Thoracic aorta (tissue), 2 donors: ENCODE data around the gene PHKG1. TPM values are rescaled to one million over a fixed set of nuclear protein-coding genes. Genes with fewer than 3 reads are reported as not detected.
A peak's percentile ranks its signal among the peaks of the same experiment; 100 is the strongest.
"Not testable (repeated sequence)": the region's sequence is repeated elsewhere in the genome, so short reads cannot be mapped to it uniquely, and the experiment has no call there.

Experiments
- ATAC-seq: fragments of 150-250 bp; one replicate; pipeline ENCODE4 v1.8.0; 2017; ENCODE audit warnings: low read depth; ENCODE audit not compliant: insufficient number of reproducible peaks, low FRiP score
- DNase-seq: peaks from one replicate; pipeline ENCODE4 v3.0.0-alpha.2; 2020; ENCODE audit warnings: low spot score
- H3K27ac ChIP-seq, 2 donors: fragments of 200-600 bp; sonication (generic); 1 replicate in 1 of 2; 2 replicates in 1 of 2; pipeline ENCODE4 v1.5.1; 2016; ENCODE audit warnings: mild to moderate bottlenecking in 2 of 2, moderate library complexity in 2 of 2
- H3K27me3 ChIP-seq: fragments of 200-600 bp; sonication (generic); replicated peaks from 2 replicates; pipeline ENCODE4 v1.6.0; 2016; ENCODE audit warnings: mild to moderate bottlenecking; ENCODE audit not compliant: insufficient read depth
- H3K36me3 ChIP-seq: fragments of 200-600 bp; sonication (generic); one replicate; pipeline ENCODE4 v1.5.1; 2016
- H3K4me1 ChIP-seq, 2 donors: fragments of 200-600 bp; sonication (generic); 1 replicate in 1 of 2; 2 replicates in 1 of 2; pipeline versions ENCODE4 v1.5.1 to v1.6.0; 2016; ENCODE audit warnings: low read depth in 2 of 2, mild to moderate bottlenecking in 1 of 2; ENCODE audit not compliant: control insufficient read depth in 1 of 2
- H3K4me3 ChIP-seq: fragments of 200-600 bp; sonication (generic); 2 replicates; pipeline ENCODE4 v1.5.1; 2016; ENCODE audit warnings: mild to moderate bottlenecking
- H3K9me3 ChIP-seq: fragments of 200-600 bp; sonication (generic); 2 replicates; pipeline ENCODE4 v1.5.1; 2016
- CTCF ChIP-seq: fragments of 200-600 bp; sonication (generic); IDR thresholded peaks from one replicate; pipeline ENCODE4 v1.5.1; 2019; ENCODE audit warnings: antibody characterized with exemption
- total RNA-seq, 2 donors: library from RNA; depleted of rRNA; stranded (reverse); fragments of >200 nt; gene quantifications; one replicate each; pipeline versions ENCODE4 v1.1.0 to v1.2.3, GENCODE V29; 2016

The PHKG1 gene
- total RNA-seq, 2 donors from 2014 or later, result 6.0 to 10.9 TPM

- TF ChIP-seq CTCF, result no peak
- H3K36me3 ChIP-seq, result no peaks in the 10 kb centered on the region
- no peak overlapping the region for H3K4me3 ChIP-seq
- no peaks in the 10 kb centered on the region for H3K9me3 ChIP-seq
- H3K27ac ChIP-seq, result no peak overlapping the region
- DNase-seq, result no peak
- H3K27me3 ChIP-seq, result no peaks in the 10 kb centered on the region
- ATAC-seq, result no peak
- no peaks in the 10 kb centered on the region for H3K4me1 ChIP-seq
These were observed 28.7 kb upstream of the PHKG1 start for GRCh38 chr7:56121440-56121839.

- H3K4me3 ChIP-seq, result peak within 1 kb of the TSS; percentile 68
- H3K36me3 ChIP-seq, result no peaks in the 10 kb centered on the region
- no peak for TF ChIP-seq CTCF
- DNase-seq (no peak), ATAC-seq (no peak)
- no peaks in the 10 kb centered on the region for H3K4me1 ChIP-seq
- H3K27ac ChIP-seq, result peak within 1 kb of the TSS in 1 of 2 donors; percentile 19
- H3K27me3 ChIP-seq, result no peaks in the 10 kb centered on the region
- H3K9me3 ChIP-seq, result no peaks in the 10 kb centered on the region
These were observed 23.2 kb upstream of the PHKG1 start, which contains the start of gene NUPR2 for GRCh38 chr7:56115852-56116538. TSS of gene NUPR2 (minus strand) at chr7:56116417. CDS start at chr7:56116314, 103 bp downstream.

DNA sequence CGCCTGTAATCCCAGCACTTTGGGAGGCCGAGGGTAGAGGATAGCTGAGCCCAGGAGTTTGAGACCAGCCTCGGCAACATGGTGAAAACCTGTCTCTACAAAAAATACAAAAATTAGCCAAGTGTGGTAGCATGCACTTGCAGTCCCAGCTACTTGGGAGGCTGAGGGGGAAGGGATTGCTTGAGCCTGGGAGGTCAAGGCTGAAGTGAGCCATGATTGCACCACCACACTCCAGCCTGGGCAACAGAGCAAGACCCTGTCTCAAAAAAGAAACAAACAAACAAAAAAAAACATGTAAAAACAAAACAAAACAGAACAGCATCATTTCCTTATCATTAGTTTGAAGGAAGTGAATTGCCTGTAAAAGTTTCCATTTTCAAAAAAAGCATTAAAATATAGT is 19.5 kb upstream of the PHKG1 start:
- DNase-seq, H3K27me3 ChIP-seq, H3K9me3 ChIP-seq, H3K4me1 ChIP-seq, H3K36me3 ChIP-seq, H3K27ac ChIP-seq, ATAC-seq, H3K4me3 ChIP-seq: not testable (repeated sequence)

DNA sequence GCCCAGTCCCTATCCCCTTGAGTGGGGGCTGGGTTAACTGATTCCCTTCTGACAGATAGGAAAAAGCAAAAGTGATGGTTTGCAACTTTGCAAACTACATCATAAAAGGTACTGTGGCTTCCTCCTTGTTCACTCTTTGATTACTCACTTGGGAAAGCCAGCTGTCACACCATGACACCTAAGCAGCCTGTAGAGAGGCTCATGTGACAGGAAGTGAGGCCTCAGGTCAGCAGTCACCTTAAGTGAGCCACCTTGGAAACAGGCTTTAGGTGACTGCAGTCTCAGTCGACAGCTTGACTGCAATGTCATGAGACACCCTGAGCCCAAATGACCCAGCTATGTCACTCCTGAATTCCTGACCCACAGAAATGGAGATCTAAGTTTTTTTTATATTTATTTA is 17.9 kb upstream of the PHKG1 start:
- TF ChIP-seq CTCF, result no peak
- H3K27ac ChIP-seq, result no peak overlapping the region
- H3K4me3 ChIP-seq, result no peak overlapping the region
- no peaks in the 10 kb centered on the region for H3K9me3 ChIP-seq
- H3K36me3 ChIP-seq, result no peaks in the 10 kb centered on the region
- DNase-seq (no peak), ATAC-seq (no peak)
- H3K4me1 ChIP-seq, result peaks cover 7% of the 10 kb centered on the region in 2 donors
- no peaks in the 10 kb centered on the region for H3K27me3 ChIP-seq

- H3K4me1 ChIP-seq, result peaks cover 16 to 27% of the 10 kb centered on the region in 2 donors
- H3K27ac ChIP-seq, result peak overlapping the region in 1 of 2 donors; percentile 88
- no peak for DNase-seq
- H3K27me3 ChIP-seq, result no peaks in the 10 kb centered on the region
- H3K4me3 ChIP-seq, result no peak overlapping the region
- H3K9me3 ChIP-seq, result no peaks in the 10 kb centered on the region
- ATAC-seq, result no peak
- no peak for TF ChIP-seq CTCF
- H3K36me3 ChIP-seq, result peaks cover 12% of the 10 kb centered on the region
These were observed 15.2 kb upstream of the PHKG1 start for GRCh38 chr7:56107954-56108258.
